GM13976 (cell line): ENCODE results near the gene BCKDHB.

Experiments
- DNase-seq: peaks from one replicate; pipeline ENCODE4 v3.0.0; 2012; ENCODE audit warnings: low spot score
- CTCF ChIP-seq: IDR thresholded peaks from 2 replicates; pipeline ENCODE4 v1.5.1; 2012; ENCODE audit warnings: borderline replicate concordance, mild to moderate bottlenecking; ENCODE audit not compliant: insufficient read depth; ENCODE audit errors: extremely low read depth, missing control alignments, control extremely low read depth
- in situ Hi-C: fragments of 300-500 bp; cut with MboI; formaldehyde crosslinking; loops from one replicate; pipeline ENCODE4 v1.12.0; 2022; ENCODE audit warnings: low sequenced_read_pairs, mixed read lengths, inconsistent platforms; ENCODE audit not compliant: unreplicated experiment

BCKDHB gene

GRCh38 chr6:80340280-80340679 is 233.8 kb downstream of the BCKDHB start:
- in situ Hi-C loops: no loop called here
- TF ChIP-seq CTCF: no peak
- DNase-seq: no peak

GRCh38 chr6:80340686-80341085 is 234.2 kb downstream of the BCKDHB start:
- TF ChIP-seq CTCF: no peak
- DNase-seq: no peak
- in situ Hi-C loops: no loop called here

- no peak for DNase-seq
- in situ Hi-C loops: no loop called here
- TF ChIP-seq CTCF: no peak
These were observed 234.9 kb downstream of the BCKDHB start for GRCh38 chr6:80341330-80341729.

GRCh38 chr6:80343511-80343910 is 237.0 kb downstream of the BCKDHB start:
- no peak for TF ChIP-seq CTCF
- DNase-seq: no peak
- in situ Hi-C loops: no loop called here

- no peak for DNase-seq
- in situ Hi-C loops: no loop called here
- TF ChIP-seq CTCF: no peak
These were observed 240.6 kb downstream of the BCKDHB start for GRCh38 chr6:80347101-80347500.

GRCh38 chr6:80348263-80348662 is 241.8 kb downstream of the BCKDHB start:
- no peak for TF ChIP-seq CTCF
- in situ Hi-C loops: no loop called here
- no peak for DNase-seq

GRCh38 chr6:80356000-80356399 is 249.5 kb downstream of the BCKDHB start:
- no peak for TF ChIP-seq CTCF
- no peak for DNase-seq
- in situ Hi-C loops: no loop called here
